ENCODE results near the gene CUL4A.

DNA sequence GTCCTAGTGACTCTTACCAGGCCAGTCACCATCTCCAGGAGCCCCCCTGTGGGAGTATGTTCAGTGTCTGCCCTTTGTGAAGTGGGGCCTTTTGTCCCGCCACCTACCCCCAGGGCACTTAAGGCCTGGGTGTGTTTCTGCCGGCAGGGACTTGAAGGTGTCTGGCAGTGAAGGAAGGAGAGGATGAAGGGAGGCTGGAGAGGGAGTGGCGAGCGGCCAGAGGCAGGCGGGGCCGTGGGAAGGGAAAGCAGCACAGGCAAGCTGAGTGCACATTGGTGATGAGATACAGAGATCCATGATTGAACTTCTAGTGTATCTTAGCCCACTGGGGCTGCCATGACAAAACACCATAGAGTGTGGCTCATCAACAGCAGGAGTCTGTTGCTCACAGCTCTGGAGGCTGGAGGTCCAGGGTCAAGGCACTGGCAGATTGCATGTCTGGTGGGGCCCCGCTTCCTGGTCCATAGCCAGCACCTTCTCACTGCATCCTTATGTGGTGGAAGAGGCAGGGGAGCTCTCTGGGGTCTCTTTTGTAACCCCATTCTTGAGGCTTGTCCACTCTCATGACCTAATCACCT lies 17.5 kb downstream of the CUL4A start:
- TF ChIP-seq, protein P1, sequence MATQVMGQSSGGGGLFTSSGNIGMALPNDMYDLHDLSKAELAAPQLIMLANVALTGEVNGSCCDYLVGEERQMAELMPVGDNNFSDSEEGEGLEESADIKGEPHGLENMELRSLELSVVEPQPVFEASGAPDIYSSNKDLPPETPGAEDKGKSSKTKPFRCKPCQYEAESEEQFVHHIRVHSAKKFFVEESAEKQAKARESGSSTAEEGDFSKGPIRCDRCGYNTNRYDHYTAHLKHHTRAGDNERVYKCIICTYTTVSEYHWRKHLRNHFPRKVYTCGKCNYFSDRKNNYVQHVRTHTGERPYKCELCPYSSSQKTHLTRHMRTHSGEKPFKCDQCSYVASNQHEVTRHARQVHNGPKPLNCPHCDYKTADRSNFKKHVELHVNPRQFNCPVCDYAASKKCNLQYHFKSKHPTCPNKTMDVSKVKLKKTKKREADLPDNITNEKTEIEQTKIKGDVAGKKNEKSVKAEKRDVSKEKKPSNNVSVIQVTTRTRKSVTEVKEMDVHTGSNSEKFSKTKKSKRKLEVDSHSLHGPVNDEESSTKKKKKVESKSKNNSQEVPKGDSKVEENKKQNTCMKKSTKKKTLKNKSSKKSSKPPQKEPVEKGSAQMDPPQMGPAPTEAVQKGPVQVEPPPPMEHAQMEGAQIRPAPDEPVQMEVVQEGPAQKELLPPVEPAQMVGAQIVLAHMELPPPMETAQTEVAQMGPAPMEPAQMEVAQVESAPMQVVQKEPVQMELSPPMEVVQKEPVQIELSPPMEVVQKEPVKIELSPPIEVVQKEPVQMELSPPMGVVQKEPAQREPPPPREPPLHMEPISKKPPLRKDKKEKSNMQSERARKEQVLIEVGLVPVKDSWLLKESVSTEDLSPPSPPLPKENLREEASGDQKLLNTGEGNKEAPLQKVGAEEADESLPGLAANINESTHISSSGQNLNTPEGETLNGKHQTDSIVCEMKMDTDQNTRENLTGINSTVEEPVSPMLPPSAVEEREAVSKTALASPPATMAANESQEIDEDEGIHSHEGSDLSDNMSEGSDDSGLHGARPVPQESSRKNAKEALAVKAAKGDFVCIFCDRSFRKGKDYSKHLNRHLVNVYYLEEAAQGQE (IDR thresholded peaks at IDR 0.05; ENCODE audit: low read depth, low read length) = no peak
- TF ChIP-seq POLR2AphosphoS5 (IDR thresholded peaks at IDR 0.05; ENCODE audit: low read depth, low read length) (no peak), RCOR1 (IDR thresholded peaks at IDR 0.05; ENCODE audit: low read length) (no peak)
- TF ChIP-seq, protein P2, sequence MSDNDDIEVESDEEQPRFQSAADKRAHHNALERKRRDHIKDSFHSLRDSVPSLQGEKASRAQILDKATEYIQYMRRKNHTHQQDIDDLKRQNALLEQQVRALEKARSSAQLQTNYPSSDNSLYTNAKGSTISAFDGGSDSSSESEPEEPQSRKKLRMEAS (IDR thresholded peaks at IDR 0.05; ENCODE audit: low read depth) = no peak
